ENCODE data around the gene ZNRF4.

DNA sequence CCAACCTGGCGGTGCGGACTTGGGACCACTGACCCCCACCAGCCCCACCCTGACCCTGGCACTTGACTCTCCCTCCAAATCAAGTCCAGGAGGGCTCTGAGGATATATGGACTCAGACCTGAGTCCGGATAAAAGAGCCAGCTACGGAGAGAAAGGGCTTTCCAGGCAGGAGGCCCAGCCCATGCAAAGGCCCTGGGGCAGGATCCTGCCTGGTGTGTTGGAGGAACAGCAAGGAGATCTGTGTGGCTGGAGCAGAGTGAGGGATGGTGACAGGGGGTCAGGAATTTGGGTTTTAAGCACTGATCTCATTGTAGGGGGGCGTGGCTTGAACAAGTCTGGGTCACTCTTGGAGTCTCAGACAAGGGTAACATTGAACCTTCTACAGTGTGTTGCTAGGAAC is 474 bp upstream of the ZNRF4 start:
- TF ChIP-seq, protein P1, sequence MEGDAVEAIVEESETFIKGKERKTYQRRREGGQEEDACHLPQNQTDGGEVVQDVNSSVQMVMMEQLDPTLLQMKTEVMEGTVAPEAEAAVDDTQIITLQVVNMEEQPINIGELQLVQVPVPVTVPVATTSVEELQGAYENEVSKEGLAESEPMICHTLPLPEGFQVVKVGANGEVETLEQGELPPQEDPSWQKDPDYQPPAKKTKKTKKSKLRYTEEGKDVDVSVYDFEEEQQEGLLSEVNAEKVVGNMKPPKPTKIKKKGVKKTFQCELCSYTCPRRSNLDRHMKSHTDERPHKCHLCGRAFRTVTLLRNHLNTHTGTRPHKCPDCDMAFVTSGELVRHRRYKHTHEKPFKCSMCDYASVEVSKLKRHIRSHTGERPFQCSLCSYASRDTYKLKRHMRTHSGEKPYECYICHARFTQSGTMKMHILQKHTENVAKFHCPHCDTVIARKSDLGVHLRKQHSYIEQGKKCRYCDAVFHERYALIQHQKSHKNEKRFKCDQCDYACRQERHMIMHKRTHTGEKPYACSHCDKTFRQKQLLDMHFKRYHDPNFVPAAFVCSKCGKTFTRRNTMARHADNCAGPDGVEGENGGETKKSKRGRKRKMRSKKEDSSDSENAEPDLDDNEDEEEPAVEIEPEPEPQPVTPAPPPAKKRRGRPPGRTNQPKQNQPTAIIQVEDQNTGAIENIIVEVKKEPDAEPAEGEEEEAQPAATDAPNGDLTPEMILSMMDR (IDR thresholded peaks at IDR 0.05), result no peak
- no peak for TF ChIP-seq POLR2A (IDR thresholded peaks at IDR 0.05)
